SIG-M5 treated with dmso at 0.1 percent for 504 hours (cell line): Measurements from ENCODE around the gene FAM174B.

ENCODE experiments used
- DNase-seq: peaks from one replicate; lab custom pipeline; 2025; ENCODE audit not compliant: unreplicated experiment; lab: John Stamatoyannopoulos, UW

Gene FAM174B

DNA sequence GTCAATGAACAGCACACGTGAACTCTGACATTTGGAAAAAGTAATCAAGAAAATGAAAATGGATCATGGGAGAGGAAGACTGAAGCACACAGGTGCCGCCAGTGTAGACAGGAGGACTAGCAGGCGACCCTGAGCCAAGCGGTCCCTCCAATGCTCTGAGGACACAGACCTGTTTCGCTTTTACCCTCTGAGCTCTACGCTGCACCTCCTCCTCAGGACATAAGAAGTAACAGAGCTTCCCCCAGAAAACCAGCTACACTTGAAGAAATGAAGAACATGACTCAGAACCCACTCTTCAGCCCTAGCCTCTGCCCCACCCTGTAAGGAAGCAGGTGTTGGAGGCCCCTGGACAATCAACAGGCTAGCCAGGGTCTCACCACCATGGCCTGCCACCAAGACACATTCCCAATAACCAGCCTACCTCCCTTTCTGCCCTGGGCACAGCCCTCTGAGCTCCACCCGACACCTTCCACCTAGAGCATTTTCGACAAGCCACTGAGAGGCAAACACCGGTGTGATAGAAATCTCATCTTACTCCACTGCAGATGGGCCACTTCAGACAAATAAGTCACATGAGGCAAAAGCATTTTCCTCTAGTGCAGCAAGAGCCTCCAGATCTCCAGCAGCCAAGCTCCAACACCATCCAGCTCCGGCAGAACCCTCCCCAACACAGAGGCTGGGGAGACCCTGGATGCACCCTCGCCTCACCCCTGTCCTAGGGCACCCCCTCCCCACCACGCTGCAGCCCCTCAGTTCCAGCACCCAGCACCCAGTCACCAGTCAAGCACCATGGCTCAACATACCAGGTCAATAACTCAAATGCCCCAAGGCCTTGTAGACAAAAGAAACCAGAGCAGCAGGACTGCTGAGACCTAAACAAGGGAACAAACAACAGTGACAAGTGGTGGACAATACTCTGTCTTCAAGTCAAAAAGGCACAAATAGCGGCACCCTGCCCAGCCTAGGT is 11.4 kb downstream of the FAM174B start:
- DNase-seq = peak; percentile 38

DNA sequence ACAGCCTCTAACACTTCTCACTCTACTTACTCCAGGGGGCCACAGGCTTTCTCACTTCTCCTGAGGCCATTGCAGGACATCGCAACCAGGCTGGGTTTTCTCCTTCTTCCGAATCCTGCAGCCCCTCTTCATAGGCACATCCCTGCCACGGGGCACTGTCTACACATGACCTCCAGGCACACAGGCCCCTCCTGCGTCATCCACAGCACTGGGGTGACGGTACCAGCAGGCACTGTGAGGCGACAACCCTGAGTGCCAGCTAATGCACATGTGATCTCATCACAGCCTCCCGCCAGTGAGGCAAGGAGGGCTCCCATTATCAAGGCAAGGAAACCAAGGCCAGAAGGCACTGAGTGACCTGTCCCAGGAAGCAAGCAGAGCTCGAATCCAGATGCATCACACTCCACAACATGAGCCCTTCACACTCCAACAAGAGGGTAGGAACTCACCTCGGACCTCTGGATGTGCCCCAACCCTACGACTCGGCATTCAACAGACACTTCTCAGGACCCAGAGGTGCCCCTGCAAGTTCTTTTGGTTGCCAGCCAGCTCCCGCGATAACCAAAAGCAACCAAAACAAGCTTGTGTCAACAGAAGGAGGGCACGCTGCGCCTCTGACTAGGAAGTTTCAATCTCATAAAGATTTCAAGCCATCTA is 16.7 kb downstream of the FAM174B start:
- no peak for DNase-seq

GRCh38 chr15:92638291-92638708 is 17.3 kb downstream of the FAM174B start:
- DNase-seq = peak; percentile 53

DNA sequence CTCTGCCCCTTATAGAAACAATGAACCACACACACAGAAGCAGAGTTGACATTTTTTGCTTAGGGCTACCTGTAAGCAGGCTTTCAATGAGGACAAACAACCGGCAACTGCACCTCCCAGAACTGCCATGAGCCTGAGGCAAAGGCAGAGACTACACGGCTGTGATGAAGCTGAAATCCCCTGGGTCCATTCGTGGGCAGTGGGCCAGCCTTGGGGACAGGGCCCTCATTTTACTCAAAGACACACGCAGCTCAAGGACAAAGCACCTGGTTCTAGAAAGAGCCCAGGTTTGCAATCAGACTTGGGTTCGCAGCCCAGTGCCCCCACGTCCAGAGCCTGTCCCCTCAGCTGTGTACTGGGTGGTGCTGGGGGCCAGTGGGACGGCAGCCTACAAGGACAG is 17.9 kb downstream of the FAM174B start:
- no peak for DNase-seq

DNA sequence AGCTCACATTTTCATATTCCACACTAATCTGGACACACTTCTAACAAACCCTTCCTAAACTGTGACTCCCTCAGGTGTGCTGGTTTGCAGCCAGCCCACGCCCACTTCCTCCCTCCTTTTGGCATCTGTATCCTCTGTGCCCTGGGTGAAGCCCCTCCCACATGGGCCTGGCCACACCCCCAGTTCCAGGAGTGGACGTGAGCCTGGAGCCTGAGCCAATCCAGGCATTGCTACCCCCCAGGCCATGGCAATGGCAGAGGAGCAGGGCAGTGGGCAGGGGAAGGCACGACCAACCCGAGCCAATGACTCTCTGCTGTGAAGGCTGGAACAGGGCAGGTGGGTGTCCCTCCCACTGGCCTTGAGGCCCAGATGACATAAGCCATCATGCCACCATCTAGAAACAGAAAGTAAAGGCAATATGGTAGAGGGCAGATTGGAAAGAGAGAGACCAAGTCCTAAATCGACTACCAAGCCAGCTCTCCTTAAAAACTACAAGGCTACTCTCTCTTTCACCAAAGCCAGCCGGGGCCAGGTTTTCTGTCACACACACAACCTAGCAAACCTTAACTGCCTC is 18.6 kb downstream of the FAM174B start:
- peak; percentile 42 for DNase-seq

- DNase-seq = no peak
Measured at GRCh38 chr15:92636401-92636907, 19.1 kb downstream of the FAM174B start.

GRCh38 chr15:92634671-92635201 is 20.8 kb downstream of the FAM174B start:
- no peak for DNase-seq

- no peak for DNase-seq
Measured at GRCh38 chr15:92634060-92634459, 21.5 kb downstream of the FAM174B start.

DNA sequence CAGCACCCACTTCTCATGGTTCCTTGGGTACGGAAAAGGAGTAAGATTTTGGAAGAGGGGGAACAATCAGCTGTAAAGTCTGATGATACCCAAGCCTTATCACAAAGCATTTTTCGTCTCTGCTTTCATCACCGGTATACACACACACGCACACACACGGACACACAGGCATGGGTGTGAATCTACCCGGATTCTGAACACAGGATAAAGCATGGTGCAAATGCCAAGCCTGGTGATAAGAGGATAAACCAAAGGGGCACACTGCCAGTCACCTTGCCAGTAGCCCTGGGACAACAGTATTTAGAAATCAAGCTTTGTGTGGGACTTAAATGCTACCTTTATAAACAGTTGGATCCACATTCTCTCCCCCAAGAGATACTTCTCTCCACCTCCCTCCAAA is 22.2 kb downstream of the FAM174B start:
- no peak for DNase-seq

GRCh38 chr15:92633001-92633400 is 22.6 kb downstream of the FAM174B start:
- DNase-seq = no peak

- no peak for DNase-seq
Measured at GRCh38 chr15:92631721-92632120, 23.9 kb downstream of the FAM174B start.

- DNase-seq = no peak
Measured at GRCh38 chr15:92629975-92630626, 25.5 kb downstream of the FAM174B start.

GRCh38 chr15:92629276-92629974 is 26.1 kb downstream of the FAM174B start:
- no peak for DNase-seq

GRCh38 chr15:92627014-92627413 is 28.6 kb downstream of the FAM174B start:
- DNase-seq = no peak

DNA sequence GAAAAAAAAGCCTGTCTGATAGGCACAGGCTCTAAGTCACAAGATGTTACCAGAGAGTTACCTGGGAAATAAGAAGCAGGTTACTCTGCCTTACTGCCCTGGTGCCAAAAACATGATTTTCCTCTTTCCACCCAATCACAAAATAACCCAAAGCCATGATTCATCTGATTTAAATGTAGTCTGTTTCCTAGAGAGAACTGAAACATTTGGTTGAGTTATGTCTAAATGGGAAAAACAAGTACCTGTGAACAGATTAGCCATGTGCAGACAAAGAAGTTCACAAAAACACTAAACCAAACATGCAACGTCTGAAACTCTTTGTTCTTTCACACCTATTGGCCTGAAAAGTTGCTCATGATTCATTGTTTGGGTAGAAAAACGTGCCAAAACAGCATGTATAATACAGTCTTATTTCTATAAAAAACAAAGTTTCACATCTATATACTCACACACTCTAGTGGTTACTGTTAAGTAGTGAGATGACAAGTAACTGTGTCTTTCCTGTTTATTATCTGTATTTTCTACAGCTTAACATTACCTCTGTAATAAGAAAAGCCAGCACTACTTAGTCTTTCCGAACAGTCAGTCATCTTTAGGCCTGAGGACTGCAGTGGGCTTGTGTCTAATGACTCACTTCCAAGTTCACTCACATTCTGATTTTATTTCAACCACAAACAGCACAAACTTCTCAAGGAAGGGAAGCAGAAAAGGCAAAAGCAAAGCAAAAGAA is 30.2 kb downstream of the FAM174B start:
- DNase-seq = no peak

GRCh38 chr15:92624401-92624991 is 31.1 kb downstream of the FAM174B start:
- DNase-seq = no peak

DNA sequence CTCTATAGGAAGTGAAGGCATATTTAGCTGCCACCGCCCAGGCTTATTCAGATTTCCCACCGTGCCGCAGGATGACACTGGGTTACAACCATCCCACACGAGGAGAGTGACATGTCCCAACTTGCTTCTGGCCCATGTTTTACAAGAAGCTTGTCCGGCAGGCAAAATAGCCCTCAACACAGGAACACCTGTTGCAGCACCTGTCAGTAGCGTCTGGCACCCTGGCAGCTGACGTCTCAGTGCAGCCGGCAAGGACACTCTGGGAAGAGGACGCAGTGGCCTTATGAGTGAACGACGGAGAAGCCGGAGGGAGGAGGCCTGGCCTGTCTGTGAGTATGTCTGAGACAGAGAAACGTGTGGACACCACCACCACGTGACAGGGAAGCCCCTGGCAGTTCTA is 32.1 kb downstream of the FAM174B start:
- DNase-seq = no peak

GRCh38 chr15:92621972-92622533 is 33.5 kb downstream of the FAM174B start:
- no peak for DNase-seq

DNA sequence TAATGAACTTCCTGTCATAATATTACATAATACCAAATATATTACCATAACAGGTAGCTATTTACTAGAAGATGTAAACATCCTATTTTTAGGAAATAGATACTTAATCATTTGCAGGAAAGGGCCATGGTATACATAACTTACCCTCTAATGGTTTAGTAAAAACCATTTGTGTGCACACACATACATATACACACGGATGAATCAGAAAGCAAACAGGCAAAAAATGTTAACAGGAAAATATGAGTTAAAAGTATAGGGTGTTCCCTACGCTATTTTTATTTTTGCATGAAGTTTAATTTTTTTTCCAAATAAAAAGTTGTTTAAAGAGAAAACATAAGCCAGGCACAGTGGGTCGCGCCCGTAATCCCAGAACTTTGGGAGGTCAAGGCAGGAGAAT is 34.6 kb downstream of the FAM174B start:
- DNase-seq = no peak
